PFSK-1 (cell line): ENCODE results near the gene MGAT3.

Experiments
- FOXP2 ChIP-seq: optimal IDR thresholded peaks from 2 replicates; pipeline ENCODE3; 2011; ENCODE audit warnings: borderline replicate concordance, control low read depth, inconsistent platforms; ENCODE audit not compliant: insufficient read depth; ENCODE audit errors: extremely low read length, extremely low read depth
- POLR2AphosphoS5 ChIP-seq: IDR thresholded peaks from 2 replicates; pipeline ENCODE4 v1.6.1; 2012; ENCODE audit warnings: low read depth, mild to moderate bottlenecking, control low read depth, low read length, moderate library complexity
- REST ChIP-seq, 2 experiments: IDR thresholded peaks; 2 replicates each; pipeline versions ENCODE4 v1.6.1 to v1.8.0; 2011 to 2012; ENCODE audit warnings: low read depth in 2 of 2, low read length in 2 of 2, control low read depth in 1 of 2, inconsistent platforms in 1 of 2, mild to moderate bottlenecking in 1 of 2, moderate library complexity in 1 of 2; ENCODE audit not compliant: insufficient read depth in 1 of 2
- SIN3A ChIP-seq: IDR thresholded peaks from 2 replicates; pipeline ENCODE4 v1.6.1; 2012; ENCODE audit warnings: mild to moderate bottlenecking, low read length, moderate library complexity, borderline replicate concordance; ENCODE audit not compliant: insufficient read depth
- TAF1 ChIP-seq: IDR thresholded peaks from 2 replicates; pipeline ENCODE4 v1.6.1; 2012; ENCODE audit warnings: low read length, control low read depth, borderline replicate concordance; ENCODE audit not compliant: insufficient read depth

The MGAT3 gene

GRCh38 chr22:39475902-39476301, 19.1 kb downstream of the MGAT3 start:
- no peak for TF ChIP-seq TAF1
- no peak for TF ChIP-seq POLR2AphosphoS5
- no peak for TF ChIP-seq FOXP2
- TF ChIP-seq REST (IDR thresholded peaks at IDR 0.05; ENCODE audit: insufficient read depth in 1 of 2, low read depth in 2 of 2, low read length in 2 of 2), result no peak
- no peak for TF ChIP-seq SIN3A

DNA sequence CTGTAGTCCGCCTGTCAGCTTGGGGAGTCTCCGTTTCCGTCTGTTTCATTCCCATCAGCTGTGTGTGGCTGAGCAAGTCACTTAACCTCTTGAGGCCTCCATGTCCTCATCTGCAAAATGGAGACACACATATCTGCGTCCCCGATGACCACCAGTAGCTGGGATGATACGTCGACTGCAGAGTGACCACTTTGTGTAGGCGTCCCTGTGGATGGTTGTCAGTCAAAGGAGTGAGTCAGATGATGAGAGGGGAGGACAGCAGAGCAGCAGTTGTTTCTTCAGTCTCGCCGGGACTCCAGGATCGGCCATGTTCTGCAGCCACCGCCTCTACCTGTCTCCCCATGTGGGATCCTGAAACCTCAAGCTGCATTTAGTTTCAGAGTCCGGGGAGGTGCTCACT, 19.9 kb downstream of the MGAT3 start:
- no peak for TF ChIP-seq REST (IDR thresholded peaks at IDR 0.05; ENCODE audit: insufficient read depth in 1 of 2, low read depth in 2 of 2, low read length in 2 of 2)
- no peak for TF ChIP-seq SIN3A
- no peak for TF ChIP-seq FOXP2

GRCh38 chr22:39477542-39477941, 20.7 kb downstream of the MGAT3 start:
- TF ChIP-seq POLR2AphosphoS5 (no peak), FOXP2 (no peak), SIN3A (no peak), REST (IDR thresholded peaks at IDR 0.05; ENCODE audit: insufficient read depth in 1 of 2, low read depth in 2 of 2, low read length in 2 of 2) (no peak), TAF1 (no peak)

DNA sequence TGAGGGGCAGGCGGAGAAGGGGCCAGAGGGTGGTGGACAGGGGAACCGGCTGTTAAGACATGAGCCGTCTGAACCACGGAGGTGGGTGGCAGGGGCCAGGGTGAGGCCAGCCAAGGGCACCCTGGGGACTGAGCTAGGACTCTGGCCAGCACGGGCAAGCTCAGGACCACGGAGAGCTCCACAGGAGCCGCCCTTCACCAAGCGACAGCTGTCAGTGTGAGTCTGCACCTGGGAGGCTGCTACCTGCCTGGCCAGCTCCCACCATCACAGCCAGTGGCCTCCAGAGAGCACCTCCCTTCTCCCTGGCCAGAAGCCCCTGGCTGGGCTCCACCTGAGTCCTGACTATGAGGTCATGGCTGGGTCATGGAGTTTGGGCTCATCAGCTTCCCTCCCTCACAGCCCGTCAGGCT, 21.6 kb downstream of the MGAT3 start:
- peak; percentile 95 to 96 for TF ChIP-seq REST (IDR thresholded peaks at IDR 0.05; ENCODE audit: insufficient read depth in 1 of 2, low read depth in 2 of 2, low read length in 2 of 2)
- no peak for TF ChIP-seq TAF1
- TF ChIP-seq POLR2AphosphoS5, result no peak
- no peak for TF ChIP-seq SIN3A
- TF ChIP-seq FOXP2, result no peak

DNA sequence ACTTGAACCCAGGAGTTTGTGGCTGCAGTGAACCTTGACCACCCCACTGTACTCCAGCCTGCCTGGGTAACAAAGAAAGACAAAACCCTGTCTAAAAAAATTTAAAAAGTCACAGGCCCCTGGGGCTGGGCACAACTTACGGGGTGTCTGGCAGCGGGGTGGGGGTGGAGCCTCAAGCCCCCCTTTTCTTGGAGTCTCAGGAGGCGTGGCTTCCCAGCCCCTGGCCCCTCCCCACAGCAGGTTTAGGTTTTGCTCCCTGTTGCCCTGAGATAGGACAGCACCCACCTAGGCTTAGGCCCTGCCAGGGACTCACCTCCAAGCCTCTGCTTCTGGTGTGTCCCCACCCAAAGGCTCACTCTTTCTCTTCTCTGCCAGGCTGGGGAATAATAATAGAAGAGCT, 22.4 kb downstream of the MGAT3 start:
- TF ChIP-seq TAF1, result no peak
- no peak for TF ChIP-seq SIN3A
- no peak for TF ChIP-seq POLR2AphosphoS5
- no peak for TF ChIP-seq REST (IDR thresholded peaks at IDR 0.05; ENCODE audit: insufficient read depth in 1 of 2, low read depth in 2 of 2, low read length in 2 of 2)
- TF ChIP-seq FOXP2, result no peak
